Stimulated activated CD4-positive, alpha-beta T cell treated with anti-CD3 and anti-CD28 coated beads, Interleukin-2, amount 100 ng/mL, for 24 hours (primary cell): Measurements from ENCODE around the gene CSNK1G1.
"Not testable (repeated sequence)": the region's sequence is repeated elsewhere in the genome, so short reads cannot be mapped to it uniquely, and the experiment has no call there.

ENCODE experiments used
- DNase-seq, 2 donors: peaks; one replicate each; pipeline ENCODE4 v3.0.0-alpha.2; 2020

Gene CSNK1G1

DNA sequence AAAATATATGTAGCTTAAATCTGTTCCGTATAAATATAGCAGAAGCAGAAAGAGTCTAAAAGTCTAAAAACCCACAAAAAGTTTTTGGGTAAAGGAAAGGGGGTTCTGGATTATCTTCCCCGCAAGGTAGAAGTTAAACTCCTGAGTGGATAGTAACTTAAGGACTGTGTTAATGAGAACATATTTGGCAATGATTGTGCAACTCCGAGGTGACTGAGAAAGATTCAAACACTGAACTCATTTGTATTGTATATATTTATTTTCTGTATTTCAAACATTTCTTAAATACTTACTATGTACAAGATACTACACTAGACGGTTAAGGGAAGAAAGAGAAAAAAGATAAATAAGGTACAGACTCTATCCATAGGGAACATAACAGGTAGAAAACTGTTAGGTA is 120.4 kb downstream of the CSNK1G1 start:
- DNase-seq: no peak

DNA sequence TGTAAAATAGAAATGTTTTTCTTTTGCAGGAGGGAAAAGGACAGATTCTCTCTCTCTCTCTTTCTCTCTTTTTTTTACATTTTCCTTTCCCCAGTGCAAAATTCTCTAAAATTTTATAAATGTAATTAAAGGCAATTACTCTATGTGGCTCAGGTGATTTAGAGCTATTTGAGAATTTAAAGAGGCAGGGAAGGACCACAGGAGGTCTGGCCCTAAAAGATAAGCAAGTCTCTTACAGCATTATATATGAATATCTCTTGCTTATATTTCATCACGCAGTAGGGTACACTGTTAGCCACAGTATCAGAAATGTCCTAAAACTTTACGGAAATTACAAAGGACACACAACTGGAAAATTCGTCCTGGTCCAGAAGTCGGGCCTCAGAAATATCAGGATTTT is 122.7 kb downstream of the CSNK1G1 start:
- no peak for DNase-seq

- no peak for DNase-seq
These were observed 123.6 kb downstream of the CSNK1G1 start for GRCh38 chr15:64232400-64232799.

DNA sequence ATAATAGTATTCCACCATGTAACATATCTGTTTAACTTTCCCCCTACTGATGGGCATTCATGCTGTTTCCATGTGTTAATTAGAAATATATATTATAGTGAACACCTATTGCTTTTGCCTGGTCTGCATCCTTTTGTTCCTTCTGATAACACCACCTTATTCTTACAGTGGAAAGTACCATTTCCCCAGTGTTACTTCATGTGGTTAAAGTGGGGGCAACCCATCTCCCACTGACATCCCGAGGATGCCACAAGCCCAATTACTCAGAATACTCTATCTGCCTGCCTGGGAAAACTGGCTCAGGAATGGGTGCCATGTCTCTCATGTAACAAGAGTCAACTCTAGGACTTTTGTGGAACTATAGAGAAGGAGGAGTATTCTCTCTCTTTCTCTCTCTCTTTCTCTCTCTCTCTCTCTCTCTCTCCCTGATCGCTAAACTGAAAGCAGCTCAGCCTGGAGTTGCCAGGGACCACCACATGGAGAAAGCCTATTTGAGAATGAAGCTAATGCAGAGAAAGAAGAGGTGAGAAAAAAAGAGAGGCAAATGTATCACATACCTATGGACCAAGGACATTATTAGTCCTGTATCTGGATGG is 126.7 kb downstream of the CSNK1G1 start:
- no peak for DNase-seq

DNA sequence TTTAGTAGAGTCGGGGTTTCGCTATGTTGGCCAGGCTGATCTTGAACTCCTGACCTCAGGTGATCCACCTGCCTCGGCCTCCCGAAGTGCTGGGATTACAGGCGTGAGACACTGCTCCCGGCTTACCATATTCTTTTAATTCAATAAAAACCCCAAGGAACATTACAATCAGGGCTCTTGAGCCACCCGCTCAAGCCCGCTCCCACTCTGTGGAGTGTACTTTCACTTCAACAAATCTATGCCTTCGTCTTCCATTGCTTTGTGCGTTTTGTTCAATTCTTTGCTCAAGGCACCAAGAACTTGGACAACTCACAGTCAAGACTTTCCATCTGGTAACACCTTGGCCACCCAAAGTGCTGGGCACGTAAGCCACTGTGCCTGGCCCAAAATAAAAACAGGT is 130.2 kb downstream of the CSNK1G1 start:
- DNase-seq: no peak

GRCh38 chr15:64224511-64224910 is 131.5 kb downstream of the CSNK1G1 start:
- DNase-seq: no peak

DNA sequence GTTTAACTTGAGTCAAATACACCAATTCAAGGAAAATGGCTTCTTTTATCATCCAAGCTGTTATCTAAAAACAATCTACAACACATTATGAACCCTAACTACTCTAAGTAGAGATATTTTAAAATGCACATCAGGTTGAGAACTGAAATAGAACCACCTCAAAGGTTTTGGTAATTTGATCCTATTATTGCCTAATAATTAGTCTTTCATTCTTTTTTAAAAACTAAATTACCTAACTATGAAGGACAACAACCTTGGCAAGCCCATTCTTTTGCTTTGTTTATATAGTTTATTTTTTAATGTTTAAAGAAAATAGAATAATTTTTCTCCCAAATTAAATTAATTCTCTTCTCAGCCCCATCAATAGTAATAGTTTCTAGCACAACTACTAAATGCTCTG is 132.1 kb downstream of the CSNK1G1 start:
- DNase-seq: no peak

DNA sequence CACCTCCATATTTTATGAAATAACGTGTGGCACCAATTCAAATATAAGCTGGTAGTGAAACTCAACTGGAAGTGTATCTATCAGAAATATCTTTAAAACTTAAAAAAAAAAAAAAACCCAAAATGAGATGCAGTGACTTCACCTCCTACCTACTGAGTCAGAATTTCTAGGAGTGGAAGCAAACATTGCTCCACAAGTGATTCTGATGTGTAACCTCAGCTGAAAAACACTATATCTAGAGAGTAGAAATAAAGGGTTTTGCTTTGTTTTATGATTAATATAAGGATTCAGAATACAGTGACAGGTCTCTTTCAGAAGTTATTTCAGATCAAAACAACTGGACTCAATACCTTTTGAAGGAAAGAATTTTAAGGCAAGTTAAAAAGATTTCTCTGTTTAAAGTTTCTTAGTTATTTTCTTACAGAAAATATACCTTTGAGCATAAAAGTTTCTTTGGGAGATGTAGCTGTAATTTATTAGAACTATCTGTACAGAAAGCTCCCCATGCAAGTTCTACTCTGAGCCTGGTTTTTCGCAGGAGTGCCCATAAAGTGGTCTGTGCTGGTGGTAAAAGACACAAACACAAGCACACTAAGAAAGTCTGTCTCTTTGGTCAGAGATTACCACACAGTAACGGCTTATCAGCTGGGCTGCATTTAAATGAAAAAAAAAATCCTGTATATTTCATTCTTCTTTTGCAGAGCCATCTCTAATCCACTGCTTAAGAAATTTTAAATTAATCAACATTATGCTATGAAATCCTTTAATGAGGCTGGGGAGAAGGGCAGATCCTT is 133.2 kb downstream of the CSNK1G1 start:
- no peak for DNase-seq

DNA sequence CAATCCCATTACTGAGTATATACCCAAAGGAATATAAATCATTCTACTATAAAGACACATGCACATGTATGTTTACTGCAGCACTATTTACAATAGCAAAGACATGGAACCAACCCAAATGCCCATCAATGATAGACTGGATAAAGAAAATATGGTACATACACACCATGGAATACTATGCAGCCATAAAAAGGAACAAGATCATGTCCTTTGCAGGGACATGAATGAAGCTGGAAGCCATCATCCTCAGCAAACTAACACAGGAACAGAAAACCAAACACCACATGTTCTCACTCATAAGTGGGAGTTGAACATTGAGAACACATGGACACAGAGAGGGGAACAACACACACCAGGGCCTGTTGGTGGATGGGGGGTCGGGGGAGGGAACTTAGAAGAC is 134.1 kb downstream of the CSNK1G1 start:
- DNase-seq: not testable (repeated sequence)

DNA sequence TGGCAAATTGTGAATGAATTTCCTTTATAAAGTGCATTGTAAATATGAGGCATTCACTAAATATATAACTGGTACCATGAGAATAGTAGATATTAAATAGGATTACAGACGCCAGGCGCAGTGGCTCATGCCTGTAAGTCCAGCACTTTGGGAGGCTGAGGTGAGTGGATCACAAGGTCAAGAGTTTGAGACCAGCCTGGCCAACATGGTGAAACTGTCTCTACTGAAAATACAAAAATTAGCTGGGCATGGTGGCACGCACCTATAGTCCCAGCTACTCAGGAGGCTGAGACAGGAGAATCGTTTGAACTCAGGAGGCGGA is 138.6 kb downstream of the CSNK1G1 start:
- DNase-seq: not testable (repeated sequence)

- no peak for DNase-seq
These were observed 139.1 kb downstream of the CSNK1G1 start for GRCh38 chr15:64216730-64217428.

GRCh38 chr15:64216196-64216595 is 139.8 kb downstream of the CSNK1G1 start:
- no peak for DNase-seq

DNA sequence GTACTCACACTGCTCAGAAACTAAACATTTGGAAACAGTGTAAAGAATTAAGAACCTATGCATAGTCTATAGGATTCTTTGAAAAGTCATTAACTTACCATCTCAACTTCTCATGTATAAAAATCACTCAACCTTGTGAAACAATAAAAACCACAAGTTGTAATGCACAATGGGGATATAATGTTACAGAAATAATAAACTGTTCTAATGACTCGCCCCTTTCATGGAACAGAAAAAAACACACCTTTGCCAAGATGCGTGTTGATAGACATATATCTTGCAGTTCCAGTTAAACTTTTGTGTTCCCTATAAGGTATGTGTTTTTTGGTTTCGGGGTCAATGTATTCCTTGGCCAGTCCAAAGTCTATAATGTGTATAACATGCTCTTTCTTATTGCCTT is 142.3 kb downstream of the CSNK1G1 start:
- DNase-seq: no peak

DNA sequence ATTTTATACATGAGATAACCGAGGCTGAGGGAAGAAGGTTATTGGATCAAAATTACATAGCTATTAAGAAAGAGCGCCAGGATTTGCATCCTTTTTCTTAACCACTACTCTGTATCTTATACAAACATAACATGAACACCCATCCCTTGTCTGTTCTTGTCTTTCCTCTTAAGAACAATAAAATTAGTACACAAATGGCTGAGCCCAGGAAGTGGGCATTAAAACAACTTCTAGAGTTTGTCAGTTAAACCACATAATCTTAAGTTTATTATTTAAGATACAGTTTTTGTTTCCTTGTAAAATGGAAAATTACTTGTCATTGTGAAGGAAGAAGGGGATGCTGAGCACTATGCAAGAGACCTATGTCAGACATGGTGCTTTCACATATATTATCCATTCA is 144.3 kb downstream of the CSNK1G1 start:
- no peak for DNase-seq

- no peak for DNase-seq
These were observed 145.6 kb downstream of the CSNK1G1 start for GRCh38 chr15:64210371-64210770.

- no peak for DNase-seq
These were observed 146.2 kb downstream of the CSNK1G1 start for GRCh38 chr15:64209680-64210334.

DNA sequence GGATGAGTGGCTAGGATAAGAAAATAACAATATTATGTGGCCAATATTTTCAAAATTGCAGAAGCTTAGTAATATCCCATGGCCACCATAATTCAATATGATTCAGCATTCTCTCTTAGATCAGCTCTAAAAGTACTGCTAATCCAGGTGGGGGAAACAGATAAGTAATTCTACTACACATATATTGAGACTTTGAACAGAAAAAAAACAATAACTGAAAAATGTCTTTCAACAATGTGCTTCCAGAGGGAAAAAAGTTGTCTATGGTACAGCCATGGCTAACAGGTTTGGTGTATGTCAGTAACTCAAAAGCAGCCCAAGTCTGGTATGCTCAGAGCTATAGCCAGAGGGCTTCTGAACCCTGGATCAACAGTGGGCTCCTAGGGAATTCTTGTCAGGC is 150.8 kb downstream of the CSNK1G1 start:
- DNase-seq: no peak

DNA sequence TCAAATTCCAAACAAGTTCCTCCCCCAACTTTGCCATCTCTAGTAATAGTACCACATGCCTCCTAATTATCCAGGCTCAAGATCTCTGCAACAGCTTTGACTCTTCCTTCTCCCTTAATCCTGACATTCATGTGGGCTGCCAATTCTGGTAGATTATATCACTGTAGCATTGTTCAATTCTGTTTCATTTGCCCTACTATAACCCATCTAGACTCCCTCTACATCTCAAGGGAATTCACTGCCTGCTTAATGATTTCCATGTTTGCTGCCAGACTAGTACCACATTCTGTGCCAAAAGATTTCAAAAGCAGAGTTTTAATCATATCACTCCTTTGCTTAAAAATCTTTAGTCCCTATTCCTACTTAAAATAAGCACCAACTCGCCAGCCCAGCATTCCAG is 158.5 kb downstream of the CSNK1G1 start:
- DNase-seq: no peak

DNA sequence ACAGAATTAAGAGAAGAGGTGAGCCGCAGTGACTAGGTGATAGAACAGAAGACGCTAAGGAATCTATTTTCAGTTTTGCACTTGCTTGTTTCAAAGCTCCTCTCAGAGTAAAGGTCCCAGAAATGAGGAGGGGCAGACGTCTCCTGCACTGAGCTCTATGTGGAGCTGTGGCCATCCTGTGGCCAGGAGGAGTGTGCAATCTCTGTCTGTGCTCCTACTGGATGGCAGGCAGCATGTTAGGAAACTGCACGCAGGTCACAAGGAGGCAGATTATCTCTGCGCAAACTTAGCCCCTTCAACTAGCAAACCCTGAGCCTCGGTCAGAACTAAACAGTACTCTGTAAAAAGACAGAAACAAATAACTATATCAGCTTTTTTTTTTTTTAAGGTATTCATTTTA is 162.0 kb downstream of the CSNK1G1 start:
- no peak for DNase-seq

DNA sequence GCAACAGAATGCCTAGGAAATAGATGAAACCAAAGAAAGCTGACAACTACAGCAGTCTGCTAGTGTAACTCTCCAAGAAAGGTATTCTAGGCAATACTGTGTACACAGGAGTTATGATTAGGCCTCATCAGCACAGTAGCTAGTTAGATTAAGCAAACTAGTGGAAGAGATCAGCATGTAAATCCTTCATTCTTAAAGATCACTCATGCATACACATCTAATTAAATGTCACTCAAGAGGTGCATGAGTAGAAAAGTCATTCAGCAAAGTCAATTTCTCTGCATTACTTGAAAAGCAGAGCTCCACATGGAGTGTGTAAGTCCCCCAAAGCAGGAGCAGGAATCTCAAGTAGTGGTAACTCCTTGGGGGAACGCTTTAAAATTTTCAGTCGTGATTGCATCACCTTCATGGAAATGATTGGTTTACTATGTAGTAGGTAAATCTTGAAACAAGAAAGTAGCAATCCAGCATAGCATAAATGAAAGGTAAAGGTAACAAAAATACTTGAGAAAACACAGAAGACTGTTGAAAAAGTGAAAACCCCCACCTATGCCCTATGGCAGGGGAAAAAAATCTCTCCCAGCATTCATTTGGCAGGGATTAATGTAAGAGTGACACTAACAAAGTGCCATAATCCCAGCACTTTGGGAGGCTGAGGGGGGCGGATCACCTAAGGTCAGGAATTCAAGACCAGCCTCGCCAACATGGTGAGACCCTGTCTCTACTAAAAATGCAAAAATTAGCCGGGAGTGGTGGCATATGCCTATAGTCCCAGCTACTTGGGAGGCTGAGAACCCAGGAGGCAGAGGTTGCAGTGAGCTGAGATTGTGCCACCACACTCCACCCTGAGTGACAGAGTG is 163.8 kb downstream of the CSNK1G1 start:
- DNase-seq: no peak

GRCh38 chr15:64187396-64188191 is 168.4 kb downstream of the CSNK1G1 start:
- DNase-seq: no peak
